Left colon (tissue), 2 donors: ENCODE measurements around the gene WAS. TPM values are rescaled to one million over a fixed set of nuclear protein-coding genes. Genes with fewer than 3 reads are reported as not detected.
A peak's percentile ranks its signal among the peaks of the same experiment; 100 is the strongest.
"Not testable (repeated sequence)": the region's sequence is repeated elsewhere in the genome, so short reads cannot be mapped to it uniquely, and the experiment has no call there.

ENCODE experiments used
- ATAC-seq: fragments of 200-7000 bp; cut with Tn5 transposase; one replicate; pipeline ENCODE4 v1.9.1; 2020; ENCODE audit warnings: mild to moderate bottlenecking, moderate library complexity
- DNase-seq, 2 donors: peaks; one replicate each; pipeline ENCODE4 v3.0.0-alpha.2; 2020
- intact Hi-C, 2 donors: fragments of 100-400 bp; cut with DNase I in 1 of 2; cut with micrococcal nuclease in 1 of 2; formaldehyde crosslinking; loops; one replicate each; pipeline versions ENCODE4 v1.11.2 to v1.14.0; 2022; cut with DNase I, micrococcal nuclease
- long read RNA-seq: library from polyadenylated mRNA; unstranded; transcript quantifications from one replicate; pipeline ENCODE4 v2.0.0, GENCODE V29; 2021
- total RNA-seq, 2 donors: library from RNA; stranded (reverse); fragmentation: NEBNext Ultra II Directional; extraction: Animal tissue kit (Norgen Biotek cat#: 25700); gene quantifications; one replicate each; pipeline ENCODE4 v1.2.1, GENCODE V29; 2021
- donor health status: DM: no; HTN: no; CAD: no.
- donor health status: DM: yes; HTN: yes; CAD: no.

Gene WAS
- 1 to 10 TPM; 2.4 to 6.6 TPM for total RNA-seq
- long read RNA-seq = 0 reads

- DNase-seq = no peak
- intact Hi-C loops = no loop called here
- no peak for ATAC-seq
Observed at GRCh38 chrX:48683411-48683982, at the start of gene WAS. Gene WAS, plus strand, starts transcription at chrX:48683799. Its CDS starts 55 bp downstream, at chrX:48683854.

- DNase-seq = no peak
- intact Hi-C loops = no loop called here
- no peak for ATAC-seq
Observed at GRCh38 chrX:48636301-48636700, 47.3 kb upstream of the WAS start.

- intact Hi-C loops = no loop called here
- DNase-seq = no peak
Observed at GRCh38 chrX:48636776-48637175, 46.8 kb upstream of the WAS start.

GRCh38 chrX:48645669-48646068 lies 37.9 kb upstream of the WAS start:
- ATAC-seq (no peak), DNase-seq (no peak)
- intact Hi-C loops = no loop called here

More at GRCh38 chrX:48636776-48637175, 46.8 kb upstream of the WAS start:
- ATAC-seq = no peak

- ATAC-seq = peak; percentile 67
- intact Hi-C loops = no loop called here
- peak; percentile 12 to 25 for DNase-seq
Observed at GRCh38 chrX:48648336-48648751, 35.3 kb upstream of the WAS start.

- ATAC-seq (peak; percentile 86), DNase-seq (no peak)
- intact Hi-C loops = no loop called here
Observed at GRCh38 chrX:48649102-48649501, 34.5 kb upstream of the WAS start.

GRCh38 chrX:48652055-48652579 lies 31.5 kb upstream of the WAS start:
- DNase-seq, ATAC-seq, intact Hi-C loops: not testable (repeated sequence)

GRCh38 chrX:48654746-48655145 lies 28.9 kb upstream of the WAS start:
- DNase-seq, intact Hi-C loops, ATAC-seq: not testable (repeated sequence)

GRCh38 chrX:48659686-48660085 lies 23.9 kb upstream of the WAS start:
- DNase-seq, ATAC-seq, intact Hi-C loops: not testable (repeated sequence)

GRCh38 chrX:48663241-48663640 lies 20.4 kb upstream of the WAS start:
- ATAC-seq (no peak), DNase-seq (no peak)
- intact Hi-C loops = no loop called here

GRCh38 chrX:48664156-48664555 lies 19.4 kb upstream of the WAS start:
- no peak for DNase-seq
- no peak for ATAC-seq
- intact Hi-C loops = no loop called here

GRCh38 chrX:48665991-48666390 lies 17.6 kb upstream of the WAS start:
- intact Hi-C loops = no loop called here
- ATAC-seq = no peak
- no peak for DNase-seq

- intact Hi-C loops = no loop called here
- no peak for ATAC-seq
- no peak for DNase-seq
Observed at GRCh38 chrX:48666649-48667048, 16.9 kb upstream of the WAS start.

- no peak for ATAC-seq
- no peak for DNase-seq
- intact Hi-C loops = no loop called here
Observed at GRCh38 chrX:48667509-48667908, 16.1 kb upstream of the WAS start.

GRCh38 chrX:48668187-48668586 lies 15.4 kb upstream of the WAS start:
- DNase-seq, ATAC-seq, intact Hi-C loops: not testable (repeated sequence)

- ATAC-seq (peak; percentile 94), DNase-seq (peak; percentile 86 to 91)
- intact Hi-C loops = no loop called here
Observed at GRCh38 chrX:48676106-48676892, 7.3 kb upstream of the WAS start.

GRCh38 chrX:48676893-48677270 lies 6.7 kb upstream of the WAS start:
- DNase-seq (peak in 1 of 2 donors; percentile 43), ATAC-seq (peak; percentile 64)
- intact Hi-C loops = no loop called here

- intact Hi-C loops = no loop called here
- DNase-seq = no peak
- ATAC-seq = peak; percentile 41
Observed at GRCh38 chrX:48677516-48677915, 6.1 kb upstream of the WAS start.

GRCh38 chrX:48680467-48680866 lies 3.1 kb upstream of the WAS start:
- ATAC-seq, intact Hi-C loops: not testable (repeated sequence)

GRCh38 chrX:48680925-48681324 lies 2.7 kb upstream of the WAS start:
- intact Hi-C loops, DNase-seq, ATAC-seq: not testable (repeated sequence)

More at GRCh38 chrX:48680467-48680866, 3.1 kb upstream of the WAS start:
- DNase-seq = not testable (repeated sequence)
